Fibroblast of villous mesenchyme (primary cell): ENCODE results near the gene ITGB7. TPM values are rescaled to one million over a fixed set of nuclear protein-coding genes. Genes with fewer than 3 reads are reported as not detected.
"Not testable (repeated sequence)": the region's sequence is repeated elsewhere in the genome, so short reads cannot be mapped to it uniquely, and the experiment has no call there.

ENCODE experiments used
- DNase-seq: peaks from one replicate; pipeline ENCODE4 v3.0.0-alpha.2; 2010; ENCODE audit warnings: low read depth
- H3K4me3 ChIP-seq: 2 replicates; pipeline ENCODE4 v1.5.1; 2011; ENCODE audit warnings: low read depth, mild to moderate bottlenecking, low read length
- CTCF ChIP-seq: IDR thresholded peaks from 2 replicates; pipeline ENCODE4 v1.5.1; 2012; ENCODE audit warnings: low read depth, mild to moderate bottlenecking, low read length; ENCODE audit not compliant: insufficient read depth
- total RNA-seq: library from RNA; depleted of rRNA; stranded (reverse); fragments of >200 nt; gene quantifications from 2 replicates; pipeline ENCODE4 v1.2.3, GENCODE V29; 2012

The ITGB7 gene
- total RNA-seq, 1 donor, result not detected

- DNase-seq, result no peak
- no peak for TF ChIP-seq CTCF
- H3K4me3 ChIP-seq, result no peak overlapping the region
Observed at GRCh38 chr12:53184828-53185227, 22.2 kb downstream of the ITGB7 start.

- no peak for TF ChIP-seq CTCF
- DNase-seq, result no peak
- no peak overlapping the region for H3K4me3 ChIP-seq
Observed at GRCh38 chr12:53182903-53183302, 24.1 kb downstream of the ITGB7 start.

GRCh38 chr12:53181935-53182334 lies 25.1 kb downstream of the ITGB7 start:
- no peak for TF ChIP-seq CTCF
- no peak for DNase-seq

GRCh38 chr12:53180931-53181645 lies 26.0 kb downstream of the ITGB7 start:
- H3K4me3 ChIP-seq, result peak overlapping the region; percentile 81
- no peak for TF ChIP-seq CTCF
- DNase-seq, result peak; percentile 80

More at GRCh38 chr12:53181935-53182334, 25.1 kb downstream of the ITGB7 start:
- H3K4me3 ChIP-seq, result peak overlapping the region; percentile 81

GRCh38 chr12:53180220-53180930 lies 26.7 kb downstream of the ITGB7 start, which contains the start of the genes CSAD and ZNF740:
Gene CSAD, minus strand, starts transcription at chr12:53180925. Its CDS starts 7,455 bp downstream, at chr12:53173470.
Gene ZNF740, plus strand, starts transcription at chr12:53180722. Its CDS starts 1,262 bp downstream, at chr12:53181984.
- peak; percentile 97 for DNase-seq
- no peak for TF ChIP-seq CTCF

GRCh38 chr12:53179687-53180219 lies 27.3 kb downstream of the ITGB7 start:
- no peak for TF ChIP-seq CTCF
- DNase-seq, result no peak
- peak overlapping the region; percentile 81 for H3K4me3 ChIP-seq

More at GRCh38 chr12:53180220-53180930, 26.7 kb downstream of the ITGB7 start, which contains the start of the genes CSAD and ZNF740:
- peak within 1 kb of the TSS; percentile 81 for H3K4me3 ChIP-seq

- DNase-seq, result not testable (repeated sequence)
Observed at GRCh38 chr12:53178803-53179202, 28.2 kb downstream of the ITGB7 start.

GRCh38 chr12:53177447-53177846 lies 29.6 kb downstream of the ITGB7 start:
- not testable (repeated sequence) for DNase-seq, H3K4me3 ChIP-seq

More at GRCh38 chr12:53178803-53179202, 28.2 kb downstream of the ITGB7 start:
- not testable (repeated sequence) for H3K4me3 ChIP-seq
